ENCODE data around the gene ANKRD27.

Gene ANKRD27

DNA sequence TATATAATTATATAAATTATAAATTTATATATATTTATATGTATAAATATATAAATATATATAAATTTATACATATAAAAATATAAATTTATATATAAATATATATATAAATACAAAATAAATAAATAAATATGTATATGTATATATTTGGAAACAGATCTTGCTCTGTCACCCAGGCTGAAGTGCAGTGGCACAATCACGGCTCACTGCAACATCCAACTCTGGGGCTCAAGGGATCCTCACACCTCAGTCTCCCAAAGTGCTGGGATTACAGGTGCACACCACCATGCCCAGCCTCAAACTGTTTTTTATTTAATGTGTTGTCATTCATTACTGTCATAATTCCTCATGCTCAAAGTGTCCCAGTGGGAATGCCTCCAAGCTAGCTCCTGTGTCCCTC is 119.2 kb downstream of the ANKRD27 start:
- DNase-seq (ENCODE audit: low read depth in 2 of 2): no peak

- DNase-seq (ENCODE audit: low read depth in 2 of 2): no peak
These were observed 124.3 kb downstream of the ANKRD27 start for GRCh38 chr19:32550666-32551065.

Measured in stimulated activated CD4-positive, alpha-beta T cell treated with anti-CD3 and anti-CD28 coated beads, Interleukin-12 subunit alpha, Interleukin-12 subunit beta, amount 100 ng/mL, for 24 hours (primary cell).